ENCODE data around the gene PLEKHA1.

GRCh38 chr10:122362621-122363020 is 11.9 kb upstream of the PLEKHA1 start:
- TF ChIP-seq CTCF (IDR thresholded peaks at IDR 0.05; ENCODE audit: extremely low read depth in 1 of 2, insufficient read depth in 1 of 2, low read depth in 1 of 2, low read length in 2 of 2) (no peak), POLR2A (IDR thresholded peaks at IDR 0.05; ENCODE audit: low read depth, low read length) (no peak), POLR2AphosphoS5 (IDR thresholded peaks at IDR 0.05; ENCODE audit: insufficient read depth, low read depth, low read length) (no peak), JUN (IDR thresholded peaks at IDR 0.05; ENCODE audit: borderline replicate concordance, insufficient read depth, insufficient read length, low read depth) (no peak)
